Measurements from ENCODE around the gene TNFAIP8.

TNFAIP8 gene

DNA sequence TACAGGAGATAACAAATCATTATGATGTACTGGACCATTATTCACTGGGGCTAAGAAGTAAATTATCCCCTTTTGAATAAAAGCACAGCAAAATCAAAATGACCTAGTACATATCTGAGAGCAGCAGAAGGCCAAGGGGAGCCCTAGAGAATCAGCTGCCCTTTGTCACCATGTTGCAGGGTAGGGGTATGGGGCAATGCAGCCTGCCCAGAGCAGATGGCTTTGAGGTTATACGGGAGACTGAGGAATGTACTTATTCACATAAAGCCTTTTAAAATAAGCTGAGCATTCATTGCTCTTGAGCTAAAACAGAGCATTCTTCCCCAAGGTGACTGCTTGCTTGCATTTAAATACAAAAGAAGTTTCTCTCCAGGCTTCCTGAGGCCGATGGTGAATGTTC lies 2.6 kb upstream of the TNFAIP8 start:
- no peak for DNase-seq

DNA sequence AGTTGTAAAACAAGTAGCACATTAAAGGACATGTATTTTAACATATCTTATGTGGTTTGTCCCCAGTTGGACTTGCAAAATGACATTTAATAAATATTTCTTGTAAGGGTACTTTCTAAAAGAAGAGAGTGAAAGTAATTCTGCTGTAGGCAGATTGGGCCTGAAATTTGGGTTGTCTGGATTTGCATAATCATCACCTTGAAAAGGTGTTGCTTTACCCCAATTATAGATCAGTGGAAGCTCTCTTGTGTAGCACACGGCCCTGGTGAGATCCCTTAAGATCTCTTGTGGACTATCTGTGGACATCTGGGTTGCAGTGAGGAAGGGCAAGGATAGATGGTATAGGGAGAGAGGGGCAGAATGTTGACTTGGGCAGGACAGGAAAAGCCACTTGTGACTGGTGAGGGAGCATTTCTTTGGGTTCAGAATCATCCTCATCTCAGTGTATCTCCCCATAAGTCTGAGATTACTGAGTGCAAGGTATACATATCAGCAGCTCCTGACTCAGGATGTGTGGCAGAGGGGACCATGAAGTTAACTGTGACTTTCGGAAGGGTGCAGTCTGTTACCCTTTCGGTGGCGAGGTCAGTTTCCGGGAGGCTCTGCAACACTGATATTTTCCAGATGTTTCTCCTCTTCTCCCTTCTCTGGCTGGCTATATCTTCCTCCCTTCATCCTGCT lies 2.0 kb upstream of the TNFAIP8 start:
- no peak for DNase-seq

DNA sequence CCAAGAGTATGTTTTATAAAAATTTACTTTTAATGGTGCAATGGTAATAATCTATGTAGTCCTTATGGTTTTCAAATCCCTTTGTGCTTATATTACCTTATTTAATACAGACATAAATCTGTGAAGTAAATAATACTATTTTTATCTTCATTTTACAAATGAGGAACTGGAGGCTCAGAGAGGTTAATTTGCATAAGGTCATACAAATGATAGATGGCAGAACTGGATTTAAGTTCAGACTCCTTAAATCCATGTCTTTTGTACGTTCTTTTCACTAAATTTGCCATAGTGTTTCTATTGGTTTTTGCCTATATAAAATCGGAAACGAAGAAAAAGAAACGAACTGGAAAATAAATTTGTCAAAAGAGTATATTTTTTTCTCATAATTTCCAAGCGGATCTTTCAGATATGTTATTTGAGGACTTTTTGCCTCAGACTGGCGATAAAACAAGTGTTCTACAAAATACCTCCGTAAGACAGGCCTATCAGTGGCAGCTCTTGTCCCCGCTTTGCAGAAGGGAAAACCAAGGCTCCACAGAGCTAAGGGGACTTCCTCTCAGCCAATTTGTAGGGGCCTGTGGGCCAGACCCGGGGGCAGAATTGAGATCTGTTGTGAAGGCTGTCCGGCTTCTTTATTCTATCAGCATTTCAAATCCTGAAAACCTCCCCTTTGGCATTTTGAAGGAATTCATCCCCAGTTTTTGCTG lies 1.1 kb upstream of the TNFAIP8 start:
- DNase-seq: no peak

DNA sequence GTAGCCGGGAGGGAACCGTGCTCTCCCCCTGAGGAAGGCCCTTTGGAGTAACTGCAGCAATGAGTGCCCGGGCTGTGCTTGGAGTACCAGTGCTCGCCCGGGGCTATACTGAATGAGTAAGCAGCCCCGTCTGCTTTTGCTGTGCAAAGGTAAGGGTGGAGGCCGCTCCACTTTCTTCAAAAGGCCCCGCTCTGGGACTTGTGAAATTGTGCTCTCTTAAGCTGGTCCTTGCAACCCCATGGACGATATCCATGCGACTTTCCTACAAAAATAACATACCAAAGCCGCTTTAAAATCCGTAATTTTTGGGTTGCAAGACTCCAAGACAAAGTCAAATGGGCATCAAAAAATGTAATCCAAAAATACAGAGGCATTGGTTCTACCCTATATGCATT lies 578 bp upstream of the TNFAIP8 start:
- no peak for DNase-seq

DNA sequence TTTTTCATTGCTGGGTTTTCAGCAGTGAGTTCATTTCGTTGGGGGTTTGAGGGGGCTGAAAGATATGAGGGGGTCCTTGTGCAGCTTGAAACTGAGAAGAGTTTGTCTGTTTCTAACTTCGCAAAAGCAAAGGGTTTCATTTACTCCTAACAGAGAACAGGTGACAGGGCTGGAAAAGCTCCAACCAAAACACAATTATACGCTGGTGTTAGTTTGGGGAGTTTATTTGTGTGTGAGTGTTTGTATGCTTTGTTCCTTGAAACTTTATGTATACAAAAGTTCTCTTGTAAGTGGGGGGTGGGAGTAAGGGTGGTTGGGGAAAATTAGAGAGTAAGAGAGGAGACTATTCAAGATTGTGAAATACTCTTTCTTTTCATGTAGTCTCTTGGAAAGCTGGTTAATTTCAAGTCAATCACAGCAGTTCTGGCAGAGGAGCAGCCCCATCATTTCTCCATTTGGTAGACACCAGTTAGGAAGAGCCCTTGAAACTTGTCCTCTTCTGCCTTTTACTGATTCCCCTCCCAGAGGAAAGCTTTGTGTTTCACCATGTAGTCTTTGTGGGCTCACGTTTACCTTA lies 881 bp downstream of the TNFAIP8 start:
- DNase-seq: no peak

DNA sequence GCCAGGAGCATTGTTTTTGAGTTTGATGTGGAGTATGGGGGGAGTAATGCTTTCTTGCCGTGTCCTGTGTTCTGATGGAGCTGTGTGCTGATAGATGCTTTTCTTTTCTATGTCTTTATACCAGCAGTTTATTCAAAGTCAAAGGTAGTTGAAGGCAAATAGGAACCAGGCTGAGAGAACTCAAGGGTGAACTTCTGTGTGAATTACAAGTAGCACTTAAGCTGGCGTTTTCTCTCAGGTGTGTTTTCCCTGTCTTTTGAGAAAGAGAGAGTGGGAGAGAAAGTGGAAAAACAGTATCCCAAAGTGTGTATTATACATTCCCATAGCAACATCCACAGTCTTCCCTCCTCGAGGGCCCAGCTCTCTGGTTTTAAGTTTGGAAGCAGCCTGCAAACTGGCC lies 1.5 kb downstream of the TNFAIP8 start:
- DNase-seq: no peak

DNA sequence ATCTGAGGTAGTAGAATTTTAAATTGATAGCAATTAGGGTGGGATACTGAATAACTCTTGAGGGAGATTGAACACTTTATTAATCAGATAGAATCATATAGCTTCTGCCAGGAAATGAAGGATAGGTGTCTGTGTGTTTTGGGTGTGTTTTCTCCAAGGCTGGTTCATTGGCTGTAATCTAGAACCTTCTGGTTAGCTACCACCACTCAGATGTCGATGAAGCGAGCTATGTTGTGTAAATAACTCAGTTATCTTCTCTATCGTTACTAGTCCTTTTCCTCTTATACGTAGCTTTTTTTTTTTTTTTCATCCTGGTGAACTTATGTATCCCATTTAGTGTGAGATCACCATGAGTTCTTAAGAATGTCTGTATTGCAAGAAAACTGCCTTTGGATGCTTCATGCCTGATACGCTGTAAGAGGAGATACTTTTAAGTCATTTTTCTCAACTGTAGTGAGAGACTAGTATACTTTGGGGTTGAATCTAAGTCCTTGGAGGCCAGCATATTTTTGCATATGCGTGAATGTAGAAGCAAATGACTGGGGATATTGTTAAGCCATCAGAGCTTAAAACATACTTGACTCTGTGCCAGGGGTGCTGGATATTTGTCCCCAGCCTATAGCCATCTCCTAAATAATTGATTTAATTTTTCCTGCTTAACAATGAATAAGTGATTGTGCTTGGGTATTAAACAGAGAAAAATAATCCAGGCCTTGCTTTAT lies 2.1 kb downstream of the TNFAIP8 start:
- no peak for DNase-seq

DNA sequence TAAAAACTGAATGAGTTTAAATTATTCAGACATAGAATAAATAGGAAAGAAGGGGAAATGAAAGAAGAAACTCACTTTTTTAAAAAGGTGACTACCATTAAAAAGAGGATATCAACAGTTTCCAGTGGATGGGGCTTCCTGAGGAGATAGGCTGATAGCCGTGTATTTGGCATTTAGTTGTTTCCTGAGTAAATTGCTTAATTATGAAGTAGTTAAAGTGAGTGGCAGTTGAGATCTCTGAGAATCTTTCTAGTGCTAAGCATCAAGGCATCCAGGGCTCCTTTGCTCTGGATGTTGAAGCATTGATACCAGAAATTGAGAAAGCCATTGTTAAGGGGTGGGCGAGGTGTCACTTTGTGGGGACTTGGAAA lies 2.7 kb downstream of the TNFAIP8 start:
- DNase-seq: no peak

DNA sequence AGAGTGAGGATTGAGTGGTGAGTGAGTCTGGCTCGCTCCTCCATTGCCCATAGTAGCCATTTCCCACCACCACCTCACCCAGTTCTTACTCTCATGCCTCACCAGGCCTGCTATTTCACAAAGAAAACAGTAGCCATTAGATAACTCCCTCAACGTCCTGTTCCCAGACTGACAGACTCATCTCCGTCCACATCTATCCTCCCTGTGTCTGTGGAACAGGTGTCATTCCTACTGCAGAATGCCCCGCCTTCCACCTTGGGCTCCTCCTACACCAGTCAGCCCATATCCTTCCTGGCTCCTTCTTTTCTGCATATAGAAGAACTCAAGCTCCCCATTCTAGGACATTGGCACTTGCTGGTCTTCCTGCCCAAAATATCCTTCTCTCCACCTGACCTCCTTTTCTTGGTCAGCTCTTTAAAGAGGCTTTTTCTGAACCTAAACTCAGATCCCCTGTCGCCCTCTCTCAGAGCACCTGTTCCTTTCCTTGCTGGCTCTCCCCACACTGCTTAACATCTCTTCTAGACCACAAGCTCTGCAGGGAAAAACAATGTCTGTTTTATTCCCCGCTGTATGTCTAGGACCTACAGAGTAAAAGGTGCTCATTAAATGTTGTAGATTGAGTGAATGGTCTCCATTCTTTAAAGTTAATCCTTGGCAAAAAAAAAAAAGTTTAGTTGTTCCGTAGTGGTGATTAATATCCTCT lies 3.2 kb downstream of the TNFAIP8 start:
- DNase-seq: no peak

DNA sequence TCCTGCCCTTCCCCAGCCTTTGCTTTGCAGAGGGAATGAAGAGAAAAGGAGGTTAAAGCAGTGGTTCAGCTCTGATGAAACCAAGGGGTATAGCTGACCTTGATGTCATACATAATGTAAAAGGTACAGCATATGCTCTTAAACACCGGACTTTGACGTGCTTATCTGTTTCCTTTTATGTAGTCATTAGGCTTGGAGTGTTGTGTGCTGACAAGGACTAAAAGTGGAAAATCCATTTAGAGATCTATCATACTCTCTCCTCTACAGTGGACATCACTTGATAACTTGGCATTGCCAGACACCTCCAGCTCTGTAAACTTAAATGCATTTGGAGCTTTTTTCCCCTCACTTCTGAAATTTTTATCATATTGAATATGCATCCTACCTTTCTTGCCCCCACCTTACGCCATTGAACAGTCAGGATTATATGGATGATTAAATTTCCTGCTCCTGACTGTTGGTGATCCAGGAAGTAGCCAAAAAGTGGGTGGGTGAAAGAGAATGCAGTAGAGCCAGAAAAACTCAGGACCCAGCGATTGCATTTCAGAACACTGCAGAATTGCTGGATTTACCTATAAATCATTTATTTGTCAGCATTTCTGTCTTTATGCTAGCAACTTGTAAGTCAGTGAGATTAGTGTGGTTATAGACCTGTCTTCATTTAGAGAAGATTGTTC lies 4.1 kb downstream of the TNFAIP8 start:
- no peak for DNase-seq

DNA sequence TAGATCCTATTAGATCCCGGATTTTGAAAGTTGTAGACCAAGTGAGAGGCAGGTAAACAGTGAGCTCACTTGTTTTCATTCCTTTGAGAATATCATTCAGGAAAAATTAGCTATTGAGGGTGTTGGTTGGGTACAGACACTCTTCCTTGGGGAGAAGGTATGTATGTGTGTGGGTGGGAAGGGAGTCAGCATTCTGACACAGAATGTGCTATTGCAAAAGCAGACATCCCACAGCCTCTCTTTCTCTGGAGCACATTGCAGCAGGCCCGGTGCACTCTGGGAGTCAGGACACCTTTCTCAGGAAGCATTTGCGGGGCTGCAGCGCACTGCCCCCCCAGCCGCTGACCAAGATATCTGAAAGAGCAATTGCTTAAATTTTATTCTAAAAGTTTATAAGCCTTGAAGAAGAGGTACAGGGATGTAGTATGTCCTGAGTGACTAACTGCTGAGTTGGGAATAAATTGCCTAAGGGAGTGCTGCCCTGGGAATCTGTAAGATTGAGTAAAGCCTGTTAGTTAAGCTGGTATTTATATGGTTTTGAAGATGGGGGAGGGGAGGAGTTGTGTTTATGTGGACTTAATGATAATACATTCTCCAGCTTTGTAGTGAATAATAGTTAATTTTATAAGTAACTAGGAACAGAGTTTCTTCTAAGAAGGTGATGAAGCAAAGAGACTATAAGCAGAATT lies 5.2 kb downstream of the TNFAIP8 start:
- DNase-seq: no peak

DNA sequence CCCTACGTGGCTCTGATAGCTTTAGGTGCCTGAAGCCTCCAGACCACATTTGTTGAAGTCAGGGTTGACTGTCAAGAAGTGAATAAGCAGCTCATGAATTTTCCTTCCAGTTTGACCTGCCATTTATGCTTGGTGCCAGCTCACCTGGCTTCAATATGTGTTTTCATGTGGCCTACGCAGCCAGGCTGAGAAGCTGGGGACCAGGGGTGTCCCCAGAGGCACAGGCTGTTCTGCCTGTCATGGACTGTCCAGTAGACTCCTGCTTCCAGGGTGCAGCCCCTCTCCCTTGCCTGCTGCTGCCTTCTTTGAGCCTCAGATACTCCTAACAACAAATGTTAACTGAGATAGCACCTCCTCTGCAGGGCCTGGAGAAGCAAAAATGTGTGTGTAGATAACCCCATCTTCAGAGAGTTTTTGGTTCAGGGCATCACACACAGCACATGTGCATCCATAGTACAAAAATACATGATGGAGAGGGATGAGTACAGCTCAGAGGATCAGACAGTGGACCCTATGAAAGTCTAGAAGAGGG lies 5.8 kb downstream of the TNFAIP8 start:
- DNase-seq: no peak

DNA sequence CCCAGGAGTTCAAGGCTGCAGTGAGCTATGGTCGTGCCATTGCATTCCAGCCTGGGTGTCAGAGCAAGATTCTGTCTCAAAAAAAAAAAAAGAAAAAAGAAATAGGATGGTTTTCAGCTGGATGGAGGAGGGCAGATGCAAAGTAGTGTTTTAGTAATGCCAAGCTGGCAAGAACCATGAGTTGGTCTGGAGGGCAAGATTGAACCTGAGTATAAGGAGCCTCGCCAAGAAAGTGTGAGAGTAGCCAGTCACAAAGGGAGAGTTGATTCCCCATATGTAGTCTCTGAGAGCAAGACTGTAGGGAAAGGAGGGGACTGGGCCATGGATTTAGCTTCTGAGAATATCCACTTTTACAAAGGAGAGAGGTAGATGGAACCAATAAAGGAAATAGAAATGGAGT lies 6.9 kb downstream of the TNFAIP8 start:
- no peak for DNase-seq

DNA sequence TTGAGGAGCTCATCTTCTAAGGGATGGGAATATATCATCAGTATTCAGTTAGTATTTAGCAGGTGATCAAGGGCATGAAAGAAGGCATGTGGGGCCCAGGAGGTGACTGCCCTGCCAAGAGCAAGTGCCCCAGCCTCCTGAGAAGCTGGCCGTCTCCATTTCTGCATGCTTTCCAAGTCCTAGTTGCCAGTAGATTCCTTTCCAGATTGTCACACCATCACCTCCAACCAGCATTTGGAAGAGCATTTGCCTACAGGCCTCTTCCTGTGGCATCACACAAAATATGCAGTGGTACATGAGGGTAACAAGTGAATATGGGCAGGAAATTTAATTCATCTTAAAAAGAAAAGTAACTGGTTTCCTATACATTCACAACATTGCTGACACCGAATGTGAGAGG lies 7.5 kb downstream of the TNFAIP8 start:
- no peak for DNase-seq

DNA sequence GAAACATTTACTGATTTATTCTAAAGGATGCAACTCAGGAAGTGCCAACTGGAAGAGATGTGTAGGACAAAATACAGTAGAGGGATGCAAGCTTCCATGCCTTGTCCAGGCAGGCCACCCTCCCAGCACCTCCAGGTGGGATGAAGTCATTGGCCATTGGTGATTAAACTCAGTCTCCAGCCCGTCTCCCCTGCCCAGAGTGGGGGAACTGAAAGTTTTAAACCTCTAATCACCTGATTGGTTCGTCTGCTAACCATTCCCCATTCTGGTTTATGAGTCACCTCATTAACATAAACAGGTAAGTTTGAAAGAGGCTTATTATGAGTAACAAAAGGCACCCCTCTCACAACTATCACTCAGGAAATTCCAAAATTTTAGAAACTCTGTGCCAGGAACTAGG lies 8.1 kb downstream of the TNFAIP8 start:
- no peak for DNase-seq

DNA sequence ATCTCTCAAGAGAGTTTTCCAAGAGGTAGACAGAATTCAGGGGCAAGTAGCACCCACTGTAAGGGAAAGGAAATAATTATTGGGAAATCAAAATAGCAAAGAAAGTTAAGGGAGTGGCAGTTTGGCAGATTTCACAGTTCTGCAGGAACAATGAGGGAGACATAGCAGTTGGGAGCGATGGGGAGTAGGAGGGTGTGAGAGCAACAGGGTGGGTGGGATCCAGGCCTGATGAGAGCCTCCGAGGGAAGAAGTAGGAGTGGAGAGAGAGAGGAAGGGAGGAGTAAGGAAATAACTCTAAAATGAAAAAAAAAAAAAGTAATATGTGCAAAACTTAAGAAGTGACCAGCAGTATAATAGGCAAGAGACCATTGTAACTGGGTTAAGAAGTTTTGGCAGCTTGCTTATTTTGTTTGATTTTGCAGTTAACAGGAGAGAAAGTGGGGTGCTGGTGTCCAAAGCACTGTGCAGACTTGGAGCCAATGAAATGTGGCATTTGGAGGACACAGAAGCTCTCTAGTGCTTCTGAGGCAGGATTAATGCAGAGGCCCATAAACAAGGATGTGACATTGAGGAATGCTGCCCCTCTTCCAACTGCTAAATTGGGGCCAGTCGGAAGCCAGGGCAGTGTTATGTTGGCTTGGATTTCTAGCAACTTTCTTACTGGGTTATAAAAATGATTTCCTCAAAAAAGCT lies 10.2 kb downstream of the TNFAIP8 start:
- no peak for DNase-seq

DNA sequence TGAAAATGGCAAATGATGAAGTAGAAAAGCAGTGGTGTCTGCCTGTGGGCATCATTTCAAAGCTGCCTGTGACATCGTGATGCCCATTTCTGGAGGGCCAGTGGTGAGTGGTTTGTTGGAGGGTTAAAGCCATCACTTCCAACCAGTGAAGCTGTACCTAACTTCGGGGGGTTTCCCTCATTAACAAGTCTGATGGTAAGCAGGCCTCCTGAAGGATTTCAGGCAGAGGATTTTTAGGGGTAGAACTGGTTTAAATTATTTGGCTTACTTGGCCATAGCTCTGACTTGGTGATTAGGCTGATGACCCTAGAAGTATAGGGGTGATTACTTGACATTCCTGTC lies 10.7 kb downstream of the TNFAIP8 start:
- DNase-seq: no peak

DNA sequence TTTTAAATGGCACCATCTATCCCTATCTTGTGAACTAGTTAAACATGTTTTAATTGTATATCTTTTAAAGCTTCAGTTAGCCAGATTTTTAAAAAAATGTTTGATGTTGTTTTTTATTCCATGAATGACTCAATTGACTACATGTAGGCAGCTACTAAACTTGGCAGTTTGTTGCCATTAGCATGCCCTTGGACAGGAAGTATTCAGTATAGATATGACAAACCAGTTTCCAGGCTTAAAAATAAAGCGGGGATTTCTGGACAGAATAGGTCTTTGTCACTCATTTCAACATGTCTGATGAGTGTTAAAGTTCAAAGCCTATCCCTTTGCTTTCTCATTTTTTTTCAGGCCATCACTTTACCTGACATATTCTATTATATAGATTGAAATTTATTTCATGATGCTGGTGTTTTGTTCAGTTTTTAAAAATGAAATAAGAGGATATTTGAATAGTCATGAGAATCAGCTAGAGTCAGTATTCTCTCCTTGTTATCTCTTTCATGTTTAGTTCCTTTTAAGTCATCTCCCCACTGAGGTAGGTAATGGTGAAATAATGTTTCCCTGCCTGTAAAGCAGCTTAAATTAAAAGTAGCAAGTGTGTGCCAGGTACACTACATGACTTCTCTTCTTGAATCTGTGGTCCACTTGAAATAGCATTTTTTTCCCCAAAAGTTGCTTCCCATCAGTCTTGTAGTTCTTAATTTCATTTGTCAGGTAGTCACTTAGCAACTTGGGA lies 11.9 kb downstream of the TNFAIP8 start:
- peak; percentile 90 for DNase-seq

DNA sequence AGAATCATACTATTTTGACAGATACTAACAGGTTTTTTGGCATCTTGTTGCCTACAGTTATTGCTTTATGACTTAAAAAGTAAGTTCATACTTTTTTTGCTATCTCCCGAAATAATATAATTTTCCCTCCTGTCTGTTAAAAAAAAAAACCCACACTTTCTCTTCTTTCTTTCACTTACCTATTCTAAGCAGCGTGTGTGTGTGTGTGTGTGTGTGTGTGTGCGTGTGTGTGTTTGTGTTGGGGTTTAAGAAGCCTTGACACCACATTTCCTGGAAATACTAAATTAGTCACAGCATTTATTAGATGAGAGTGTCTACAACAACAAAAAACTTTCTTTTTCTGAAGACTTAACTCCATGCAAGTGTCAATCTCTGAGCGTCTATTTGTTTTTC lies 12.4 kb downstream of the TNFAIP8 start:
- no peak for DNase-seq

DNA sequence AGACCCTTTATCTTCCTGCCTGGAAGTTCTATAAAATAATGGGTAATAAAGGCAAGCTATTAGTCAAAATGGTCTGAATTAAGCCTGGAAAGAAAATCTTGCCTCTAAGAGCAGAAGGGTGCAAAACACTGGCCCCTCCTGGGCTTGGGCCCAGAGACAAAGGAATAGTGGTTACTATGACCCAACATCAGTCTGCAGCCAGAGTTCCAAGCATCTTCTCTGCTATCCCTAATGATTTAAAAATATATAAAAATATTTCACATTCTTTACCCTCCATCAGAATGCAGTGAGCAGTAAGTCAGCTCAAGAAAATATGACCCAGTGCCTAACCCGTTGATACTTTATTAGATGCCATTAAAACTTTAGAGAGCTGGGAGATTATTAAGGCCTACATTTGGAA lies 14.7 kb downstream of the TNFAIP8 start:
- no peak for DNase-seq

DNA sequence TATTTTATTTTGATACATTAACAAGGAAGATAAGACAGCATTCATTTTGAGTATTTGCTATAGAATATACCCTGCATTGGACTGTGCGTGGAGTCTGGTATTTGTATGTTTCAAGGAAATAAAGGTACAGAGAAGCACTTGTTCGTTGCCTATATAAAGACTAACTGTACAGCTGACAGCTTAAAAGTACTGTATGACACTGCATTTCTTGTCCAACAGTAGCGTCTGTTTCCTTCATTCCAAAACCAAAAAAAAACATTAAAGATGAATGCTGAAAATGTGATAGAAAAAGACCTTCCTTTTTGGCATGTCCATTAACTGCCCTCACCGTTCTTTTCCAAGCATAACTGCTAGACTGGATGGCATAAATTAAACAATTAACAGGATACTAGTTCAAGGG lies 15.3 kb downstream of the TNFAIP8 start:
- DNase-seq: no peak
